Anterior cingulate cortex (tissue), 58 donors: Measurements from ENCODE around the gene MTFR1L.
A peak's percentile ranks its signal among the peaks of the same experiment; 100 is the strongest.

Experiments
- DNase-seq, 58 donors: peaks; one replicate each; lab custom pipeline; 2025; lab: John Stamatoyannopoulos, UW

MTFR1L gene

GRCh38 chr1:25875154-25875855, 55.6 kb downstream of the MTFR1L start, which contains the start of gene PAQR7:
PAQR7 (minus strand) TSS chr1:25875708; CDS start chr1:25863839, 11,869 bp downstream.
- DNase-seq: peak in 57 of 58 donors; percentile 26 to 88 (median 74)

GRCh38 chr1:25875856-25876692, 56.3 kb downstream of the MTFR1L start:
- DNase-seq: peak in 5 of 58 donors; percentile 47 to 72 (median 62)

- no peak for DNase-seq
Observed at GRCh38 chr1:25876693-25877077, 56.9 kb downstream of the MTFR1L start.

GRCh38 chr1:25877155-25877554, 57.4 kb downstream of the MTFR1L start:
- no peak for DNase-seq

GRCh38 chr1:25878690-25879089, 58.9 kb downstream of the MTFR1L start:
- no peak for DNase-seq

GRCh38 chr1:25879675-25880074, 59.9 kb downstream of the MTFR1L start:
- no peak for DNase-seq

- DNase-seq: no peak
Observed at GRCh38 chr1:25880518-25880917, 60.8 kb downstream of the MTFR1L start.

GRCh38 chr1:25881266-25881665, 61.5 kb downstream of the MTFR1L start:
- no peak for DNase-seq
